ENCODE measurements around the gene PDE8B.

DNA sequence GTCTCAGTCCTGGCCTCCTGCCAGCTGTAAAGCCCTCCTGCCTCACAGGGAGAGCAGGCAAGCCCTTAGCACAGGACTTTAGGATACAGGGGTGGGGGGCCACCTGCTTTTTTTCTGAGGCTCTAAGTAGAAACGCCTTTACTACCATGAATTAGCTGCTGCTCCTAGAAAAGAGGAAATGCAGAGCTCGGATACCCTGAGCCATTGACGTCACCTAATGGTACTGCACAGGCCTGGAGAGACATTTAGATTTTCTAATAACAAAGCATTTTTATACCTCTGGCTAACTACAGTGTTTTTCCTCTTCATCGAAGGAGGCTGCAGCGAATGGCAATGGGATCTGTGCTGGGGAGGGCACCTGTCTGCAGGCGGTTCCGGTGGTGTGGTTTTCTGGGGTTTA lies 144.6 kb downstream of the PDE8B start:
- TF ChIP-seq EP300 (IDR thresholded peaks at IDR 0.05; ENCODE audit: borderline replicate concordance) (no peak), EGR1 (IDR thresholded peaks at IDR 0.05) (no peak)
- TF ChIP-seq, protein P1, sequence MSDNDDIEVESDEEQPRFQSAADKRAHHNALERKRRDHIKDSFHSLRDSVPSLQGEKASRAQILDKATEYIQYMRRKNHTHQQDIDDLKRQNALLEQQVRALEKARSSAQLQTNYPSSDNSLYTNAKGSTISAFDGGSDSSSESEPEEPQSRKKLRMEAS (IDR thresholded peaks at IDR 0.05), result no peak

All from Ishikawa (cell line).